ENCODE data around the gene SLC25A19. TPM values are rescaled to one million over a fixed set of nuclear protein-coding genes. Genes with fewer than 3 reads are reported as not detected.
"Not testable (repeated sequence)": the region's sequence is repeated elsewhere in the genome, so short reads cannot be mapped to it uniquely, and the experiment has no call there.

SLC25A19 gene
- total RNA-seq, 1 donor from 2014 or later = 101 TPM

- DNase-seq (ENCODE audit: low spot score) = peak; percentile 93
- intact Hi-C loops (cut with micrococcal nuclease) = loop anchor here (1.0 to 10.0 kb wide), 4 partner anchors 9 to 323 kb away; partner anchors contain the start of genes MYO15B, SLC25A19 and SUMO2
- Mint-ChIP-seq H3K36me3 (ENCODE audit: low read depth) (peaks cover 57% of the 10 kb centered on the region), H3K27ac (peak within 1 kb of the TSS; percentile 100), H3K9me3 (no peaks in the 10 kb centered on the region), H3K27me3 (ENCODE audit: low read depth) (no peaks in the 10 kb centered on the region), H3K4me1 (ENCODE audit: low read depth) (peaks cover 43% of the 10 kb centered on the region), H3K4me3 (ENCODE audit: low read depth) (peak within 1 kb of the TSS; percentile 99)
These were observed 27.7 kb downstream of the SLC25A19 start, which contains the start of the genes GGA3 and MRPS7 for GRCh38 chr17:75261336-75262111. Gene GGA3, minus strand, starts transcription at chr17:75261606. Its CDS starts 19 bp downstream, at chr17:75261587. Gene MRPS7, plus strand, starts transcription at chr17:75261879. Its CDS starts 22 bp downstream, at chr17:75261901.

DNA sequence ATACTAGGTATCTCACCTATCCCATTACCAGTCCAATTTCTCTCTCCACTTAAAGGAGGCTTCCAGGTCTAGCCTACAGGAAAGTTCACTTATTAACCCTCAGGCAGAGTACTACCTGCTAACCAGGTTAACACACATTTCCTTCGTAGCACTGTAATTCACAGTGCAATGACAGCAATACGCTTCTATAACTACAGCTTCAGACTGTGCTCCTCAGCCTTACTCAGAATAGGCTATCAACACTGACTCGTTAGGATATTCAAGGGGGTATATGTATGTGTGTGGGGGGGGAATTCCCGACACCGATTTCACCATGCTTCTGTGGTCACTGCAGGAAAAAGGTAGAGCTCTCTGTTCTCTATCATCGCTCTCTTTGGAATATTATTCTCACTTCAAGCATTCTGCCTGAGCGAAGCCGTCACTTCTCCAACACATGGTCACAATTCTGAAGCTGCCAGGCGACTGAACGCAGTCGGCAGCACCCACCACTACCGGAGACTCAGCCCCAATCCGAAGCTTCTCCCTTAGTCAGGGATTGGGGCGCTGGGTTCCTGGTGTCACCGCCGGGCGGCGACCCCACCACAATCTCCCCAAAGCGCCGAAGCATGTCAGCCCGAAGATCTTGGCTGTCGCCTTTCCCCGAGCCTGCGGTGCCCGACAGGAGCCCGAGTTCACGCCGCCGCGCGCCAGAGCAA, 28.4 kb downstream of the SLC25A19 start:
- peaks cover 50% of the 10 kb centered on the region for H3K36me3 Mint-ChIP-seq (ENCODE audit: low read depth)
- peak overlapping the region; percentile 99 for H3K4me3 Mint-ChIP-seq (ENCODE audit: low read depth)
- DNase-seq (ENCODE audit: low spot score) = no peak
- H3K27ac Mint-ChIP-seq = peak overlapping the region; percentile 100
- H3K9me3 Mint-ChIP-seq = no peaks in the 10 kb centered on the region
- intact Hi-C loops (cut with micrococcal nuclease) = loop anchor here (1.0 to 10.0 kb wide), 4 partner anchors 10 to 324 kb away; partner anchors contain the start of genes MYO15B, SLC25A19 and SUMO2
- peaks cover 50% of the 10 kb centered on the region for H3K4me1 Mint-ChIP-seq (ENCODE audit: low read depth)
- no peaks in the 10 kb centered on the region for H3K27me3 Mint-ChIP-seq (ENCODE audit: low read depth)

DNA sequence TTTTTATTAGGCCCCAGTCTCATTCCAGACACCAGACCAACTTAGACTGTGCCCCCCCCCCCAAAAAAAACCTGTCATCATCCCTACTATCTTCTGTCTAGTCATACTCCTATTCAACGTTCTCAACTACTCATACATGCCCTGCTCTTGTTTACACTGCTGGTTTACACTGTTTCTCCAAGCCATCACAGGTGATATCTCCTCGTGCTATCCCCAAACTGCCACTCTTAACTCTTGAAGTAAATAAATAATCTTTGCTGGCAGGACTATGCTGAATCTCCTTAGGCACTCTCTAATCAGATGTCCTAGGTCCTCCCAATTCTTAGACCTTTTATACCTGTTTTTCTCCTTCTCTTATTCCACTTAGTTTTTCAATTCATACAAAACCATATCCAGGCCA, 32.0 kb downstream of the SLC25A19 start:
- H3K4me3 Mint-ChIP-seq (ENCODE audit: low read depth); DNase-seq (ENCODE audit: low spot score); H3K27me3 Mint-ChIP-seq (ENCODE audit: low read depth); H3K9me3 Mint-ChIP-seq; H3K27ac Mint-ChIP-seq: not testable (repeated sequence)
- Mint-ChIP-seq H3K36me3 (ENCODE audit: low read depth) (peaks cover 21% of the 10 kb centered on the region), H3K4me1 (ENCODE audit: low read depth) (peaks cover 62% of the 10 kb centered on the region)
- intact Hi-C loops (cut with micrococcal nuclease) = loop anchor here (10.0 kb wide), 1 partner anchor 52 kb away; the partner anchor contains the start of gene NUP85

- not testable (repeated sequence) for H3K9me3 Mint-ChIP-seq; H3K4me3 Mint-ChIP-seq (ENCODE audit: low read depth); H3K27me3 Mint-ChIP-seq (ENCODE audit: low read depth); DNase-seq (ENCODE audit: low spot score)
- intact Hi-C loops (cut with micrococcal nuclease) = loop anchor here (10.0 kb wide), 1 partner anchor 51 kb away; the partner anchor contains the start of gene NUP85
- peaks cover 13% of the 10 kb centered on the region for H3K36me3 Mint-ChIP-seq (ENCODE audit: low read depth)
- peaks cover 70% of the 10 kb centered on the region for H3K4me1 Mint-ChIP-seq (ENCODE audit: low read depth)
- peak overlapping the region; percentile 29 for H3K27ac Mint-ChIP-seq
These were observed 33.1 kb downstream of the SLC25A19 start for GRCh38 chr17:75255954-75256698.

DNA sequence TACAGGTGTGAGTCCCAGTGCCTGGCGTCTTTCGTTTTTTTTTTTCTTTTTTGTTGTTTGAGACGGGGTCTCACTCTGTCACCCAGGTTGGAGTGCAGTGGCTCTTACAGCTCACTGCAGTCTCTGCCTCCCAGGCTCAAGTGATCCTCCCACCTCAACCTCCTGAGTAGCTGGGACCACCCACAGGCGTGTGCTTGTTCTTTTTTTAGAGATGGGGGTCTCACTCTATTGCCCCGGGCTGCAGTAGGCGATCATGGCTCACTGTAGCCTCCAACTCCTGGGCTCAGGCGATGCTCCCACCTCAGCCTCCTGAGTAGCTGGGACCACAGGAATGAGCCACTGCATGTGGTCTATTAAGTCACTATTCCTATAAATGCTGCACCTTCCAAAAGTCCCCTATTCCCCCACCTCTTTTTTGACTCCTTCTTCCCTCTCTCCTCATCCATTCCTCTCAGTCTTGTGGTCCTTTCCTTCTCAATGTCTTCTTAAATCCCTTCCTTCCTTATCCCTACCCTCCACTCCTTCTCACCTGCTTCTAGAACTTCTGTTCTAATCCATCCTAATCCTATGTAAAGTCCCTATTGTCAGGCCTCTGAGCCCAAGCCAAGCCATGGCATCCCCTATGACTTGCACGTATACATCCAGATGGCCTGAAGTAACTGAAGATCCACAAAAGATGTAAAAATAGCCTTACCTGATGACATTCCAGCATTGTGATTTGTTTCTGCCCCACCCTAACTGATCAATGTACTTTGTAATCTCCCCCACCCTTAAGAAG, 37.0 kb downstream of the SLC25A19 start:
- peaks cover 18% of the 10 kb centered on the region for H3K36me3 Mint-ChIP-seq (ENCODE audit: low read depth)
- intact Hi-C loops (cut with micrococcal nuclease) = loop anchor here (10.0 kb wide), 1 partner anchor 47 kb away; the partner anchor contains the start of gene NUP85
- no peaks in the 10 kb centered on the region for H3K27me3 Mint-ChIP-seq (ENCODE audit: low read depth)
- H3K4me3 Mint-ChIP-seq (ENCODE audit: low read depth) = no peak overlapping the region
- peaks cover 63% of the 10 kb centered on the region for H3K4me1 Mint-ChIP-seq (ENCODE audit: low read depth)
- no peaks in the 10 kb centered on the region for H3K9me3 Mint-ChIP-seq
- H3K27ac Mint-ChIP-seq = peak overlapping the region; percentile 75
- no peak for DNase-seq (ENCODE audit: low spot score)

GRCh38 chr17:75250009-75250471, 39.2 kb downstream of the SLC25A19 start:
- intact Hi-C loops (cut with micrococcal nuclease) = loop anchor here (1.0 to 10.0 kb wide), 2 partner anchors 10 to 45 kb away; partner anchors contain the start of gene NUP85
- Mint-ChIP-seq H3K27ac (peak overlapping the region; percentile 95), H3K27me3 (ENCODE audit: low read depth) (no peaks in the 10 kb centered on the region), H3K36me3 (ENCODE audit: low read depth) (peaks cover 33% of the 10 kb centered on the region), H3K4me3 (ENCODE audit: low read depth) (peak overlapping the region; percentile 72), H3K9me3 (no peaks in the 10 kb centered on the region), H3K4me1 (ENCODE audit: low read depth) (peaks cover 53% of the 10 kb centered on the region)
- peak; percentile 64 for DNase-seq (ENCODE audit: low spot score)

DNA sequence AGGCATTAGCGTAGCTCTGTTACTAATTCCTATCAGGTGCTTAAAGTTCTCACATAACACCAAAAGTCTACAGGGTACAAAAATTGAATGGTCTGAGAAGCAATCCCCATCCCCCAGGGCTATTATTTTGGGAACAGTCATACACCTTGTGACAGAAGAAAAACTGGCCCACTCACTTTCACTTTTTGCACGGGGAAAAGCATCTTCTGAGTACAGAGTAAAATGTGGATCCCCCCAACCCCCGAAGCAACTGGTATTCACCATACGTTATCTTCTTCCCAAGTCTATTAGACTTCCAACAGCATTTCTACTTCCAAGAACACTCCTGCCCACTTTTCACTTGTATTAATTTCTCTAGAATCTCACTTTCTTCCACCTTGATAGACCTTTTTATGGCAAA, 39.7 kb downstream of the SLC25A19 start:
- Mint-ChIP-seq H3K36me3 (ENCODE audit: low read depth) (peaks cover 34% of the 10 kb centered on the region), H3K4me3 (ENCODE audit: low read depth) (peak overlapping the region; percentile 72), H3K27ac (peak overlapping the region; percentile 95), H3K4me1 (ENCODE audit: low read depth) (peaks cover 57% of the 10 kb centered on the region), H3K27me3 (ENCODE audit: low read depth) (no peaks in the 10 kb centered on the region), H3K9me3 (no peaks in the 10 kb centered on the region)
- no peak for DNase-seq (ENCODE audit: low spot score)
- intact Hi-C loops (cut with micrococcal nuclease) = no loop called here

- Mint-ChIP-seq H3K27ac (no peak overlapping the region), H3K4me1 (ENCODE audit: low read depth) (peaks cover 47% of the 10 kb centered on the region), H3K36me3 (ENCODE audit: low read depth) (peaks cover 60% of the 10 kb centered on the region), H3K9me3 (no peaks in the 10 kb centered on the region), H3K27me3 (ENCODE audit: low read depth) (no peaks in the 10 kb centered on the region), H3K4me3 (ENCODE audit: low read depth) (no peak overlapping the region)
- DNase-seq (ENCODE audit: low spot score) = no peak
- intact Hi-C loops (cut with micrococcal nuclease) = no loop called here
These were observed 42.8 kb downstream of the SLC25A19 start for GRCh38 chr17:75246404-75246803.

DNA sequence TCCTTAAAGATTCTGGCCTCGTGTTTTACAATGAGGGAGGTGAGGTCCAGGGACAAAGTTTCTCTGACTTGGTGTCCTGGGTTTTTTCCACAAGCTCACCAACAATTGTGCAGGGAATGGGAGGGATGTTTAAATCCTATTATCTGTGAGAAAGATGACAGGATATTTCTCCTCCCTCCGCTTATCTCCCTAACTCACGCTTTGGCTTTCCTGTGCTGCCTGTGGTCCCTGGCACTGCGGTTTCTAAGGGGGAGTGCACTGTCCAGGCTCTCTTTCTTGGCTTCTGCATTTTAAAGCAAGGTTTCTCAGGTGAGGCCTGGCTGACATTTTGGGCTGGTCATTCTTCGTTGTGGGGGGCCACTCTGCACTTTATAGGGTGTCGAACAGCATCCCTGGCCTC, 44.2 kb downstream of the SLC25A19 start:
- peaks cover 40% of the 10 kb centered on the region for H3K4me1 Mint-ChIP-seq (ENCODE audit: low read depth)
- intact Hi-C loops (cut with micrococcal nuclease) = no loop called here
- no peaks in the 10 kb centered on the region for H3K9me3 Mint-ChIP-seq
- no peaks in the 10 kb centered on the region for H3K27me3 Mint-ChIP-seq (ENCODE audit: low read depth)
- no peak overlapping the region for H3K4me3 Mint-ChIP-seq (ENCODE audit: low read depth)
- H3K27ac Mint-ChIP-seq = no peak overlapping the region
- peaks cover 68% of the 10 kb centered on the region for H3K36me3 Mint-ChIP-seq (ENCODE audit: low read depth)
- DNase-seq (ENCODE audit: low spot score) = no peak

GRCh38 chr17:75244133-75244866, 44.9 kb downstream of the SLC25A19 start:
- intact Hi-C loops (cut with micrococcal nuclease) = no loop called here
- Mint-ChIP-seq H3K4me3 (ENCODE audit: low read depth) (no peak overlapping the region), H3K9me3 (no peaks in the 10 kb centered on the region), H3K36me3 (ENCODE audit: low read depth) (peaks cover 69% of the 10 kb centered on the region), H3K27ac (peak overlapping the region; percentile 58), H3K4me1 (ENCODE audit: low read depth) (peaks cover 33% of the 10 kb centered on the region), H3K27me3 (ENCODE audit: low read depth) (no peaks in the 10 kb centered on the region)
- DNase-seq (ENCODE audit: low spot score) = no peak

- Mint-ChIP-seq H3K4me3 (ENCODE audit: low read depth) (peak overlapping the region; percentile 35), H3K36me3 (ENCODE audit: low read depth) (peaks cover 80% of the 10 kb centered on the region), H3K9me3 (no peaks in the 10 kb centered on the region), H3K27ac (peak overlapping the region; percentile 84), H3K4me1 (ENCODE audit: low read depth) (peaks cover 33% of the 10 kb centered on the region), H3K27me3 (ENCODE audit: low read depth) (no peaks in the 10 kb centered on the region)
- intact Hi-C loops (cut with micrococcal nuclease) = no loop called here
- DNase-seq (ENCODE audit: low spot score) = no peak
These were observed 46.7 kb downstream of the SLC25A19 start for GRCh38 chr17:75242461-75243042.
